CD4-positive, alpha-beta T cell treated with Interferon gamma for 1 hour (primary cell): ENCODE measurements around the gene SOCS1.
"Not testable (repeated sequence)": the region's sequence is repeated elsewhere in the genome, so short reads cannot be mapped to it uniquely, and the experiment has no call there.

Experiments
- DNase-seq: peaks from one replicate; pipeline ENCODE4 v3.0.0-alpha.2; 2020

Gene SOCS1, protein sequence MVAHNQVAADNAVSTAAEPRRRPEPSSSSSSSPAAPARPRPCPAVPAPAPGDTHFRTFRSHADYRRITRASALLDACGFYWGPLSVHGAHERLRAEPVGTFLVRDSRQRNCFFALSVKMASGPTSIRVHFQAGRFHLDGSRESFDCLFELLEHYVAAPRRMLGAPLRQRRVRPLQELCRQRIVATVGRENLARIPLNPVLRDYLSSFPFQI

DNA sequence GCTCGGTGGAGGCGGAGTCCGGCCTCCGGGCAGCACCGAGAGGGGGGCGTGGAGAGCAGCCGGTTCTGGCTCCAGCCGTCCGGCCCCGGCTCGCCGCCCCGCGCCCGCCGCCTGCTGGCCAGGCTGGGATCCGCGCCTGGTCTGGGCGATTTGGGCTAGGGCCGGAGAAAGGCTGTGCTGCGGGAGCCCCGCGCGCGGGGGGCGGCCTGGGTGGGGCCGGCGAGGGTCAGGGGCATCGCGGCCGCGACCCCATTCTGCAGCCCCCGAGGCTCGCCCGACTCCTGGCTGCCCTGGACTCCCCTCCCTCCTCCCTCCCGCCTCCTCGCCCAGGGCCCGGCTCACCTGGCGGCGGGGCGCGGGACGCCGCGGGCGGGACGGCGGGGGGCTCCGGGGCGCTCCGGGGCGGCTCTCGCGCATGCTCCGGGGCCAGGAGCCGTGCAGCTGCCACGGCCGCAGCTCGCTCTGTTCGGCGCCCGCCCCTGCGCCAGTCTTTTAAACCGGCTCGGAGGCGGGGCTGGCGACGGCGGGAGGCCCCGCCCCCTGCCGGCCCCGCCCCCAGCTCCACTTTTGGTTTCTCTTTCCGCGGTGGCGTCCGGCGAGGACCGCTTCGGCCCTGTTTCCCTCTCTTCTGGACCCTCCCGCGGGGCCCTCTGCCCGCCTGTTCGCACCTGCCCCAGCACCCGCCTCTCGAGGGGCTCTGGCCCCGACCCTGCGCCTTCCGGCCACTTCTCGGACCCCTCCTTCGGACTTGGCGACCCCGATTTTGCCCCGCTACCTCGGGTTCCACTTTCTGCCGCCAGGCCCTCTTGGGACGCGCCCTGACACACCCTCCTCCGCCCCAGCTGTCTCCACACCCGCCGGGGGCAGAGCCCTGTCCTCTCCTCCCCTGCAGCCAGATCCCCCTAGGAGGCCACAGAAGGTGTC lies at the start of gene SOCS1:
Gene SOCS1 (minus strand): TSS at position 468 of the 924 bp plus-strand sequence. CDS start 726 bp downstream, outside the sequence.
- DNase-seq, result peak; percentile 87

DNA sequence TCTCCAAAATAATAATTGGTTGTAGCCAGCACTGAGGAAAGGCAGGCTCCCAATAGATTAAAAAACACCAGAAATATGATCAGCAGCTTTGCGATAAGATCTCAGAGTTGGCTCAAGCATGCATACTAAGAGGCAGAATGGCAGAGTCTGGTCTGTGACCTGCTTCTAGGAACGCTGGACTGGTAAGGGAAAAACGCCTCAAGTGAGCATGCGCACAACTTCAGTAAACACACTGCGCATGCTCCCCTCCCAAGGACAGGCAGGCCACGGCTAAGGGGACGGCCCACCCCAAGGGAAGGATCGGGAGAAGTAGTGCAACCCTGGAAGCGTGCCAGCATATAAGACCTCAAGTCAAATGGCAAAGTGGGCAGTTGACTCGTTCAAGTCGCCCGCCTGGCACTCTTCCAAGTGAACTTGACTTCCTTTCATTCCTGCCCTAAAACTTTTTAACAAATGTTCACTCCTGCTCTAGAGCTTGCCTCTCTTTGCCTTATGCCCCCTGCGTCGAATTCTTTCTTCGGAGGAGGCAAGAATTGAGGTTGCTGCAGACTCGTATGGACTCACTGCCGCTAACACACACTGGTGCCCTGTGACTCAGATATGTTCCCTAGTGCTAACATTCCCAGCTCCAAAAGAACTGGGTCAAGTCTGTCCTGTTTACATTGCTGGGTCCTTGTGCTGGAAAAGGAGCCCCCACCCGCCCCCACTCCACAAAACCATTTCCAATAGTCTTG lies 47.6 kb upstream of the SOCS1 start:
- DNase-seq, result no peak

DNA sequence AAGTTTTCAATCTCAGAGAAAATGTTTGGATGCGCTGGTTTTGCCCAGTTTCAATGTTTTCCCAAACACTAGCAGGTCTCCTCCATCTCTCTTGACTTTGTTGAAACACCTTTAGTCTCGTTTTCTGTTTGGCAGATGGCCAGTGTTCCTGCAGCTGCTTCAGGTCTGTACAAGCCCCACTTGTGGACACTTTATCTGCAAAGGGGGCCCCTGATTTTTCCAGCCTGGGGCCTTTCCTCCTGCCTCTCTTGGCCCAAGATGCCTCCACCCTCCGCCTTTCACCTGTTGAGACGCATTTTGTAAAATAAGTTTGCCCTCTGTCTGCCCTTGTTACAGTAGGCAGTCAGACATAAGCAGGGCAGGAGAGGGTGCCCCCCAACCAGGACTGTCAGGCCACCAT lies 47.0 kb upstream of the SOCS1 start:
- no peak for DNase-seq

DNA sequence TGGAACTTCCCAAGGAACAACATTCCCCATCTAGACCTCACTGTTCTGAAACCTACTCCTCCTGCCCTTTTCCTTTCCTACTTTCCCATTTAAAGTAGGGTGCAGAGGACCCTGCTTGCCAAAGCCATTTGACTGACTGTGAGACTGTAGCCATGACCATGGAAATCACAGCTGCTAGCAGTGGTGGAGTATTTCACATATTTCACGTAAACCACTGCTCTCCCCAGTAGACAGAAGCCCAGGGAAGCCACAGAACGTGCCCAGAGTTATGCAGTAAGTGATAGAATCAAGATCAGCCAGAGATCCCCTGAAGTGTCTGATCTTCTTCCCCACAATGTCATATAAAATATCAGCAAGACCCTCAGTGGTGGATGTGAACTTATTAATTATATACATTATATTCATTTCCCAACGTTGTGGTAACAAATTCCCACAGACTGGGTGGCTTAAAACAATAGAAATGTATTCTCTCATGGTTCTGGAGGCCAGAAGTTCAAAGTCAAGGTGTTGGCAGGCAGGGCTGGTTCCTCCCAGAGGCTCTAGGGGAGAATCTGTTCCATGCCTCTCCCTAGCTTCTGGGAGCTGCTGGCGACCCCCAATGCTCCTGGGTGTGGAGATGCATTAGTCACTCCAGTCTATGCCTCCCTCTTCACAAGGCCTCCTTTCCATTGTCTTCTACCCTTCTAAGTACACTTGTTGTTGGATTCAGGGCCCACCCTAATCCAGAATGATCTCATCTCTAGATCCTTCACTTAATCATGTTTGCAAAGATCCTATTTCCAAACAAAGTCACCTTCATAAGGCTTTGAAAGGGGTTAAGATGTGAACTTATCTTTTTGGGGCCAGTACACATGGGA lies 45.9 kb upstream of the SOCS1 start:
- DNase-seq, result no peak

DNA sequence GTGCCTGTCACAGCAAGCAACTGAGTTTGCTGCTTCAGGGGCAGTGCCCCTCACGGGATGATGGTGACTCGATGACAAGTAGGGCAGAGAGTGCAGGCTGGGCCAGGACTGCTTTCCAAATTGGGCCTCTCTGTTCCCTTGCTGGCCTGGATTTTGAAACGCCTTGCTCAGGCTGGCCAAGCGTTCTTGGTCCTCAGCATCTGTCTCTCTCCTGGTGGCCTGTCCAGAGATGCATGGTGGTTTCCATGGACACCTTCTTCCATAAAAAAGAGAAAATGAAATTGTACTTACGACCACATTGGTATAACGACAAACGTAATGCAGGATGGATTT lies 44.5 kb upstream of the SOCS1 start:
- DNase-seq, result no peak

DNA sequence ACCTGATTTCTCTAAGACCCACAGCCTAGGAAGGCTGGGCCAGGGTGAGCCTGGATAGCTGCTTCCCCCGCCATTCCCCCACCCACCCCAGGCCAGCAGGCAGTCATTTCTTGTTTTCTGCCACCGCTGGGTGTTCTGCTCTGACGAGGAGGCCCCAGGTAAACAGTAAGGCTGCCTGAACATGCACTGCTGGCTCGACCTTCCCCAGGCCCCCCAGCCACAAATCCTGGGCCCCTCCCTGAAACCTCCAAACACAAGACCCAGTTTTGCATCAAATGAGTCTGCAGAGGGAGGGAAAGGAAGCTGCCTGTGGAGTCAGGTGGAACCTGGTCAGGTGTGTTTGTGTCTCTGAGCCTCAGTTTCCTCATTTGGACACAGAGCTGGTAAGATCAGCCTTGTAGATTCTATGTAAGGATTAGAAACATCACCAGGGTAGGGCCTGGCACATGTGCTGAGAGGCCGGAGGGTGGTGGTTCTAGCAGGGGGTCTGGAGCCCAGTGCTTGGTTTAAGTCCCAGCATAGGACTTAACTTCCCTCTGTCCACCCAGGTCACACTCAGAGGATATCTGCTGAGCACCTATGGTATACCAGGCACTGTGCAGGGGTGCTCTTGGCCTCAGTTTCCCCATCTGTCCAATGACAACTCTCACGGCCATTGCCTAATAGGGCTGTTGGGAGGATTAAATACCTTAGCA lies 44.0 kb upstream of the SOCS1 start:
- DNase-seq, result no peak

DNA sequence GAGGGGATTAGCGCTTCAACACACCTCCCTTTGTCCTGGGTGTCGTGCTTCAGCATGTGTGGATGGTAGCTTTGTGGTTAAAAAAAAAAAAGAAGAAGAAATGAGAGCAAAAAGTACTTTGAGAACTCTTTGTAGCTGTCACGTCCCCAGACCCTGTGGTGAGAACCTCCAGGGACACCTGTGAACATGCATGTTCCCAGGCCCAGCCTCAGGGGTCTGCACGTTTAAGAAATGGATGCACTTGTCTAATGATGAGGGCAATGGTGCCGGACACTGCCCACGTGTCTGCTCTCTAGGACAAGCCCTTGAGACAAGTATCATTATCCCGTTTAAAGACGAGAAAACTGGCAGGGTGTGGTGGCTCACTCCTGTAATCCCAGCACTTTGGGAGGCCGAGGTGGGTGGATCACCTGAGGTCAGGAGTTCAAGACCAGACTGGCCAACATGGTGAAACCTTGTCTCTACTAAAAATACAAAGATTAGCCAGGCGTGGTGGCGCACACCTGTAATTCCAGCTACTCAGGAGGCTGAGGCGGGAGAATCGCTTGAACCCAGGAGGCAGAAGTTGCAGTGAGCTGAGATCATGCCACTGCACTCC lies 43.0 kb upstream of the SOCS1 start:
- not testable (repeated sequence) for DNase-seq

DNA sequence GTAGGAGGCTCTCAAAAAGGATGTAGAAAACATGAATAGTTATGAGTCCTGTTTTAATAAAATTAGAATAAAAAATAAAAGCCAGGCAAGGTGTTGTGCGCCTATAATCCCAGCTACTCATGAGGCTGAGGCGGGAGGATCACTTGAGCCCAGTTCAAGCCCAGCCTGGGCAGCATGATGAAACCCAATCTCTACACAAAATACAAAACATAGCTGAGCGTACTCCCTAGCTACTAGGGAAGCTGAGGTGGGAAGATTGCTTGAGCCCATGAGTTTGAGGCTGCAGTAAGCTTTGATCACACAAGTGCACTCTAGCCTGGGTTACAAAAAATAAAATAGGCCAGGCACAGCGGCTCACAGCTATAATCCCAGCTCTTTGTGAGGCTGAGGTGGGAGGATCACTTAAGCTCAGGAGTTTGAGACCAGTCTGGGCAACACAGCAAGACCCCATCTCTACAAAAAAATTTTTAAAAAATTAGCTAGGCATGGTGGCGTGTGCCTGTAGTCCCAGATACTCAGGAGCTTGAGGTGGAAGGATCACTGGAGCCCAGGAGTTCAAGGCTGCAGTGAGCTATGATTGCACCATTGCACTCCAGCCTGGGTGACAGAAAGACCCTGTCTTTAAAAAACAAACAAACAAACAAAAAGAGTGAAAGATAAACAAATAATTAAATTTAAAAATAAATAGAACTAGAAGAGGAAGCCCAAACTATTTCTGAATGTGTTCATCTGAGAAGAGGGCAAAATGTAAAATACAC lies 42.3 kb upstream of the SOCS1 start:
- no peak for DNase-seq

DNA sequence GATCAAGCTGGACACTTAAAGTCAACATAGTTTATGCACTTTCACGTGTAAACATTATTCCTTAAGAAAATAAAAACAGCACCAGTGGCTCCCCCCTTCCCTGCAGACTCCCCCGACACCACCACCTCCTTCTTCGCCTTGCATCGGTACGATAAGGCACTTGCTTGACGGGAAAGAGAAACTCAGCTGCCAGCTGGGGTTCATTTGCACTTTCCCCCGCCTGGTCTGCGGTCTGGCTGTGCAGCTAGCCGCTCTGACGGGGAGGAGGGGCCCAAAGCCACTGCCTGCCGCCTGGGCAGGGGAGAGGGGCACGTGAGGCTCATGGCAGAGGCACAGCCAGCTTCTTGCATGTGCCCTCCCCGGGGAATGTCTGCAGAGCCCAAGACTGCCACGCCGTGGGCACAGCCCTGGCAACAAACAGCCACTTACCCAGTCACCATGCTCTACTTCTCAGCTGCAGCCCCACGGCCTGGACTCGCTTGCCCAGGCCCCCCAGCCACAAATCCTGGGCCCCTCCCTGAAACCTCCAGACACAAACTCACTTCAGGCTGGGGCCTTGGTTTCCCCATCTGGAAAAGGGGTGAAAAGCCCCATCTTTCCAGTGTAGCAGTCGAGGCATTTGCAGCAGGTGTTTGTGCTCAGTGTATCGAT lies 41.6 kb upstream of the SOCS1 start:
- peak; percentile 91 for DNase-seq

DNA sequence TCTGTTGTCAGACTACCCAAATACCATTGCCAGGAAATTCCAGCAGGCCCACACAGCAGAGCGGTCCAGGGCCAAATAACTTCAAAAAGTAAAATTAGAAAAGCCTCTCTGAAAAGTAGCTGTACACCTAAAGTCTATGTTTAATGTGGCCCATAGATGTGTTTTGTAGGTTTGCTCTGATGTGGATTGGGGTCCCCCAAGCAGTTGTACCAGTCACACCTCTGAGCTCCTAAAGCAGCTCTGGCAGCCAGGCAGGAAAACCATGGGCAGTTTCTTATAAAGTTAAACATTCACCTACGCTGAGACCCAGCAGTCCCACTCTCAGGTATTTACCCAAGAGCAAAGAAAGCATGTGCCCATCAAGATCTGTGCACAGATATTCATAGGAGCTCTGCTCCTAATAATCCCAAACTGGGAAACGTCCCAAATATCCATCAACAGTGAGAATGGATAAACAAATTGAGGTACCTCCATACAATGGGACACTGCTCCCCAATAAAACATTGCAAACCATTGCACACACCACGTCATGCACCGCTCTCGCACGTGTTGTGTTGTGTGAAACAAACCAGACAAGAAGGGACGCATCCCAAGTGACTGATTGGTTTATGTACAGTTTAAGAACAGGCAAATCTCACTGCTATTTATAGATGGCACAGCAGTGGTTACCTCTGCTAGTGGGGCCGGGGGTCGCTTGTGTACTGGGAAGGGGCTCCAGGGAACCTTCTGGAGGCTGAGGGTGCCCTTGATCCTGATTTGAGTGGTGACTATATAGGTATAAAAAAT lies 40.9 kb upstream of the SOCS1 start:
- peak; percentile 25 for DNase-seq

DNA sequence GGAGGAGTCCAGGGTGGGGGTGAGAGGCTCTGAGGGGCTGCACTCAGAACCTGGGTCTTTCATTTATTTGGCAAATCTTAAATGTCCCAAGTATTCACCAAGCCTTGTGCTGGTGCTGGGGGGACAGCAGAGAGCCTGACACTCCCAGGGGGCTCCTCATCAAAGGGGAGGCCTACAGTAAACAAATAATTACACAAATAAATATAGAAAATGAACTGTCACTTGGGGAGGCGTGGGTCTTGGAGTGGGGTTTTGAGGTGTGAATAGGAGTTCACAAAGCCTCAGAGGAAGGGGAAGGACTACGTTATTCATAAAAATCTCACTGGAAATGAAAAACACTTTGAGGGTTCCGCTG lies 40.3 kb upstream of the SOCS1 start:
- no peak for DNase-seq

DNA sequence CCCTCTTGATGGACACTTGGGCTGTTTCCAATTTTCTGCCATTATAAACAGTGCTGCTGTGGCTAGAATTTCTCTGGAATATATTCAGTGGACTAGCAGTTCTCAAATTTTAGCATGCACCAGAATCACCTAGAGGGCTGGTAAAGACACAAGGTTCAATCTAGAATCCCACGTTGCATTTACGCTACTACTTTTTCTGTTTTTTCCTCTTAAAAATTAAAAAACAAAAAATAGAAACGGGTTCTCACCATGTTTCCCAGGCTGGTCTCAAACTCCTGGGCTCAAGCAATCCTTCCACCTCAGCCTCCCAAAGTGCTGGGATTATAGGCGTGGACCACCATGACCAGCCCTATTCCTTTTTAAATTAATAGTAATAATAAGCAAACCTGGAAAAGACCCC lies 39.7 kb upstream of the SOCS1 start:
- no peak for DNase-seq

DNA sequence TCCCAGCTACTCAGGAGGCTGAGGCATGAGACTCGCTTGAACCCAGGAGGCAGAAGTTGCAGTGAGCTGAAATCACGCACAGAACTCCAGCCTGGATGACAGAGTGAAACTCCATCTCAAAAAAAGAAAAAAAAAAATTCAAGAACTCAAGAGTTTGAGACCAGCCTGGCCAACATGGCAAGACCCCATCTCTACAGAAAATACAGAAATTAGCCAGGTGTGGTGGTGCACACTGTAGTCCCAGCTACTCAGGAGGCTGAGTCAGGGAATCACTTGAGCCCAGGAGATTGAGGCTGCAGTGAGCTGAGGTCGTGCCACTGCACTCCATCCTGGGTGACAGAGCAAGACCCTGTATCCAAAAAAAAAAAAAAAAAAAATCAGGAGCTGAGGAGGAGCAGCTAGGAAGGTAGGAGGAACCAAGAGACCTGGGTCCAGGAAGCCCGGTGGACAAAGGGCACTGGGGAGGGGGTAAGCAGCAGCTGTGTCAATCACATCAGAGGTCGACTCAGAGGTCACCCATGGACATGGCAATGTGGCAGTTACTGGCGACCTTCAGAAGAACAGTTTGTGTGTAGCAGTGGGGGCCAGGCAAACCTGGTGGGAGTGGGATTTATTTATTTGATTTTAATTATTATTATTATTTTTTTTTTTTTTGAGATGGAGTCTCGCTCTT lies 36.2 kb upstream of the SOCS1 start:
- DNase-seq, result no peak

DNA sequence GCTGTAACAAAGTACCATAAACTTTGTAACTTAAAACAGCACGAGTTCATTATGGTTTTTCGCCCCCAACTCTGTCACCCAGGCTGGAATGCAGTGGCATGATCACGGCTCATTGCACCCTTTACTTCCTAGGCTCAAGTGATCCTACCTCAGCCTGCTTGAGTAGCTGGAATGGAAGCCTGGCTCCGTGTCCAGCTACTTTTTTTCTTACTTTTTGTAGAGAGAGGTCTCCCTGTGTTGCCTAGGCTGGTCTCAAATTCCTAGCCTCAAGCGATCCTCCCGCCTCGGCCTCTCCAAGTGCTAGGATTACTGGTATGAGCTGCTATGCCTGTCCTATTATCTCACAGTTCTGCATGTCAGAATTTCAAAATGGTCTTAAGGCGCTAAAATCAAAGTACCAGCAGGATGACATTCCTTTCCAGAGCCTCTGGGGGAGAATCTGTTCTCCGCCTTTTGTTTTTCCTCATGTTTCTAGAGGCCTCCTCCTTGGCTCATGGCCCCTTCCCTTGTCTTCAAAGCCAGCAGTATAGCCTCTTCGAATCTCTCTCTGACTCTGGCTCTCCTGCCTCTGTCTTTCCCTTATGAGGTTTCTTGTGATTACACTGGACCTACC lies 35.2 kb upstream of the SOCS1 start:
- DNase-seq, result no peak

DNA sequence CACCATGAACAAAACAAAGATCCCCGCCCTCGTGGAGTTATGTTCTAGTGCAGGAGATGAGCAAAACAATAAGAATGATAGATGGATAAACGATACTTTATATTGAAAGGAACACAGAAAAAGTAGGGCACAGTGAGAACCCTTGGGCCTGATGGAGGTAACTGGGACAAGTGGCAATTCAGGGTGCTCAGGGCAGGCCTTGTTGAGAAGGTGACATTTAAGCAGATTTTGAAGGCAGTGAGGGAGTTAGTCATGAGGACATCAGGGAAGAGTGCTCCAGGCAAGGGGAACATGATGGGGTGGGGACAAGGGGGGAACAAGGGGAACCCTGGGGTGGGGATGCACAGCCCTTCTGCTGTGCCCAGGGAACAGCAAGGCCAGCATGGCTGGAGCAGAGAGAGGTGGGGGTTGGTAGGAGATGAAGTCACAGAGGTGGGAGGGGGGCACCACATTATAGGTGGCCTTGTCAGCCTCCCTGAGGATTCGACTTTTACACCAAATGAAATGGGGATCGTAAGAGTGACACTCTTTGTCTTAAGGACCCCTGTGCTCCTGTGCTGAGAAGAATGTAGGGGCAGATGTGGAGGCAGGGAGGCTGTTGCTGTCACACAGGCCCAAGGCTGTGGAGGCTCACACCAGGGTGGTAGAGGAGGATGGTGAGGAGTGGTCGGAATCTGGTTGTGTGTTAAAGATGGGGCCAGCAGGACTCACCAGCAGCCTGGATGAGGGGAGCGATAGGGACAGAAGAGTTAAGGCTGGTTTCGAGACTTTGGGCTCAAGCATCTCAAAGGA lies 34.3 kb upstream of the SOCS1 start:
- no peak for DNase-seq

DNA sequence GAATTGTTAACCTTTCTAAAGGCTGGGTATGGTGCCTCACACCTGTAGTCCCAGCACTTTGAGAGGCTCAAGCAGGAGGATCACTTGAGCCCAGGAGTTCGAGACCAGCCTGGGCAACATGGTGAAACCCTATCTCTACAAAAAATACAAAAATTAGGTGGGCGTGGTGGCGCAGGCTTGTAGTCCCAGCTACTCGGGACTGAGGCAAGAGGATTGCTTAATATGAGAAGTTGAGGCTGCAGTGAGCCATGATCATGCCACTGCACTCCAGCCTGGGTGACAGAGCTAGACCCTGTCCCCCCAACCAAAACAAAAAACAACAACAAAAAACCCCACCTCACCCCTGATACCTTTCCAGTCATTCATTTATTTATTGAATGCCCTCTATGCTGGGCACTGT lies 33.7 kb upstream of the SOCS1 start:
- not testable (repeated sequence) for DNase-seq

DNA sequence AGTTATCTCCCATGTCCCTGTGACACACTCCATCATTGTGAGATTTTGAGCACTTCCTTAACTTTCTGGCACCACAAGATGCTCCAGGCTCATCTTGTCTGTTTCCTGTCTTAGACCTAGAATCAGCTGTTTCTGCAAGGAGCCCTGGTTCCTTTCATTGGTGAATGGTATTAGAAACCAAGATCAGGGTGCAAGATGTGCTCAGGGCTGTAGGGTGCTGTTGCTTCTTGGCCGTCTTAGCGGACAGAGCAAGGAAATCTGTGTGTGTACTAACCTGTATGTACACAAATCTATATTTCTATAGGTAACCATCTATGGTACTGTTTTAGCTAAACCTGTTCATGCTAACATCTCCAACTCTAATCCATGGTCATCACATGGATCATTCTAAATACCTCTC lies 33.2 kb upstream of the SOCS1 start:
- no peak for DNase-seq

DNA sequence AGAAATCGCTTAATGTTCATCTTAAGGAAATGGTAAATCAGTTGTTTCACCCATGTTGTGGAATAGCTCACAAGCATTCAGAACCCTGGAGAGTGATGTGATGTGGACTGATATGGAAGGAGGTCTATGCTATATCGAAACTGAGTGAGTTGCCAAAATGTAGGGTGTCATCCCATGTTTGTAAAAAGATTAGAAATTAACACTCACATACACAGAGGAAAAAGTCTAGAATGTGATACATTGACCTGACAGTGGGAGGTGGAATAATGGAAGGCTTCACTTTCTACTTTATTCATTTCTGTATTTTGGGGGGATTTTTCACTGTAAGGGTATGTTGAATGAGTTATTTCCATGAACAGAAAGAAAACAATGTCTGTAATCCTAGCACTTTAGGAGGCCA lies 29.8 kb upstream of the SOCS1 start:
- DNase-seq, result no peak
